Measurements from ENCODE around the gene VAV1.
"Not testable (repeated sequence)": the region's sequence is repeated elsewhere in the genome, so short reads cannot be mapped to it uniquely, and the experiment has no call there.

VAV1 gene

DNA sequence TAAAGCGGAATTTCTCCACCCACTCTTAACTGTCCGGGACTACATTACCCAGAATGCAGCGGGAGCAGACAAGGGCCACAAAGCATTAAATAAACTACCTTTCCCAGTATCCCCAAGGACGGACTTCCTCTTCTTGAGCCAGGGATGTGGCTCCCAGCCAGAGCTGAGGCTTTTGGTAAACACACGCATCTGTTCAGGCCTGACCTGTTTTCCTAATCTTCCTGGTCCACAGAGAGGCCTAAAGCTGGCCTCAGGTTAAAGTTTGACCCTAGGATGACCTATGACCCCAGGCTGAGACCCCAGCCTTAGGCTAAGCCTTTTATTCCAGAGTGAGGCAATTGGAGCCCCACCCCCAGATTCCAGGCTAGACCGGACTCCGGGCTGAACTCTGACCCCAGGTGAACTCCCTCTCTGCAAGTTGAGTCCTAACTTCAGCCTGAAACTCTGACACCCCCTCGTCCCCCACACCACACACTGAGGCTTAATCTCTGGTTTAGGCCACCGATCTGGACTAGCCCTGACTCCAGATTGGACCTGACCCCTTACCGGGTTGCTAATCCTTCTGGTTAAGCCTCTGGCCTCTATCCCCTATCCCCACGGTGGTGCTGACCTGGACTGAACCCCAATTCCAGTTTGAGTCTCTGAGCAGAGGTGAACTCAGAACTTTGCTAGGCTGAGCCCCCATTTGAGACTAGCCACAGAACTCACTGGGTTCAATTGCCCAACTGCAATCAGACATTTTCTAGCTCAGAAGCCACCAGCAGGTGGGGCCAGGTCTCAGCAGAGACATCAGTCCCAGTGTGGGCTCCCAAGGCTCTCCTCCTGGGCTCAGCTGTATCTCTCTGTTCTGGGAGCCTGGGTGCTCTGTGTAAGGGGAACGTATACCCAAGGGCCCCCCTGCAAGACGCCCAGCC is 34.4 kb upstream of the VAV1 start:
- DNase-seq: peak; percentile 66

GRCh38 chr19:6738787-6739389 is 33.6 kb upstream of the VAV1 start:
- DNase-seq: peak; percentile 41

- peak; percentile 81 for DNase-seq
Observed at GRCh38 chr19:6739390-6739882, 33.1 kb upstream of the VAV1 start, which contains the start of gene TRIP10. Gene TRIP10, plus strand, starts transcription at chr19:6739680. Its CDS starts 82 bp downstream, at chr19:6739762.

DNA sequence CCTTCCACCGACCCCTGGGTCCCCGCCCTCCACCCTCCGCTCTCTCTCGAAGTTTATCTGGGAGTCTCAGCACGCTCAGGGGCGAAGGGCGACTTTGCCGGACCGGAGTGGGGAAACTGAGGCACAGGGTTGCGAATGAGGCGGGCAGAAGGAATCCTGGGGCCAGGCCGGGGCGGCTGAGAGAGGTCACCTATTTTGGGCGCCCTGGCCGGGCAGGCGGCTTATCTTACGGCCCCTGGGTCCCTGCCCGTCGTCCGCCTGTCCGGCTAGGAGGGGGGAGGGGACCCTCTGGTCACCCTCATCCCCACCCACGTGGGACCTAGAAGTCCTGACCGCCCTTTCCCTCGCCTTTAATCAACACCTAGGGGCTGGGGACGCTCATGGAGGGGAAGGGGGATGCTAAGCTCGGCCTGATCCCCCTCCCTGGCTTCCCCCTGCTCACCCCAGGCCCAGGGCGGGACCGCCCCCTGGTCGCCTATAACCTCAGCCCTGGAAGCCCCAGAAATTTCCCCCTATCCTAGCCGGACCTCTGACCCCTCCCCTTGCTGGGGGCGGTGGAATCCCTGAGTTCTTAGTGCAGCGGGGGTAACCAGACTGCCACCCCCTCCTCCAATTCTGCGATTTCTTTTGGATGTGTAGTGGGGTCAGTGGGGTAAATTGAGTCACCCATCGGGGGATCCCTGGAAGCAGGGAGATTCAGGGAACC is 32.5 kb upstream of the VAV1 start:
- peak; percentile 52 for DNase-seq

- peak; percentile 41 for DNase-seq
Observed at GRCh38 chr19:6740589-6741343, 31.7 kb upstream of the VAV1 start.

GRCh38 chr19:6743066-6743465 is 29.4 kb upstream of the VAV1 start:
- DNase-seq: no peak

- no peak for DNase-seq
Observed at GRCh38 chr19:6743714-6744380, 28.7 kb upstream of the VAV1 start.

DNA sequence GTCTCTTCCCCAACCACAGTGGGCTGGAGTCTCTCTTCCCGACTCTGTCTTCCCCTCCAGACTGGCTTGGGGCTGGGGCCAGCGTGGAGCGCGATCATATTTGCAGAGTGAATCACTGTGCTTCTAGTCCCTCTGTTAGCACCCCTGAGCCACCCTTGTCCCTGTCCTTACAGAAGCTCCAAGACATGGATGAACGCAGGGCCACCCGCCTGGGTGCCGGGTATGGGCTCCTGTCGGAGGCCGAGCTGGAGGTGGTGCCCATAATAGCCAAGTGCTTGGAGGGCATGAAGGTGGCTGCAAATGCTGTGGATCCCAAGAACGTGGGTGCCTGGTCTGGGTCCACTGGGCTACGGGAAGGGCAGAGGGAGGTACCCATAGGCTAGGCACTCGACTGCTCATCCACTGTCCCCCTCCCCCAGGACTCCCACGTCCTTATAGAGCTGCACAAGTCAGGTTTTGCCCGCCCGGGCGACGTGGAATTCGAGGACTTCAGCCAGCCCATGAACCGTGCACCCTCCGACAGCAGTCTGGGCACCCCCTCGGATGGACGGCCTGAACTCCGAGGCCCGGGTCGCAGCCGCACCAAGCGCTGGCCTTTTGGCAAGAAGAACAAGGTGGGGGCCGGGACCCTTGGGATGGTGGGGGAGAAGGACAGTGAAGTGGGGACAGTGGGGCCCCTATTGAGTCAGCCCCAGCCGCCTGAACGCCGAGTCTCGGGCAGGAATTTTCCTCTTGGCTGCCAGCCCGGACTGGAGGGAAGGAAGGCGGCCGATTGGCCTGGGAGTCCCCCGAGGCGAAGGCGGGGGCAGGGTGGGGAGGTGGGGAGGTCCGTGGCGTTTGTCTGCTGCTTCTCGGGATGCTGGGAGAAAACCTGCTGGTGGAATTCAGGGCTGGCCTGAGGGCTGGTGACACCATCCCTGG is 27.9 kb upstream of the VAV1 start:
- no peak for DNase-seq

DNA sequence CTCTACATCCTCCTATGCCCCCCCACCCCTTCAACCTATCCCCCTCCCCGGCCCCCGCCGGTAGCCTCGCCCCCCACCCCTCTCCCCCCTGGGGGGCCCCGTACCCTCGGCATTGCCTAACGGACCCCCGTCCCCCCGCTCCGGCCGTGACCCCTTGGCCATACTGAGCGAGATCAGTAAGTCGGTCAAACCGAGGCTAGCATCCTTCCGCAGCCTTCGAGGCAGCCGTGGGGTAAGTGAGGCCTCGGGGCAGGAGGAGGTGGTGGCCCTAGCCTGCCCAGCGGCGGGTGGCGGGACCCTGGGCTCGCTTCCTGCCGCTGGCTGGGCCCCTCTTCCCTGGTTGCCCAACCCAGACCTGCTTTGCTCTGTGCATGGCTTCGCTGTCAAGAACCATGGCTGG is 26.5 kb upstream of the VAV1 start:
- no peak for DNase-seq

DNA sequence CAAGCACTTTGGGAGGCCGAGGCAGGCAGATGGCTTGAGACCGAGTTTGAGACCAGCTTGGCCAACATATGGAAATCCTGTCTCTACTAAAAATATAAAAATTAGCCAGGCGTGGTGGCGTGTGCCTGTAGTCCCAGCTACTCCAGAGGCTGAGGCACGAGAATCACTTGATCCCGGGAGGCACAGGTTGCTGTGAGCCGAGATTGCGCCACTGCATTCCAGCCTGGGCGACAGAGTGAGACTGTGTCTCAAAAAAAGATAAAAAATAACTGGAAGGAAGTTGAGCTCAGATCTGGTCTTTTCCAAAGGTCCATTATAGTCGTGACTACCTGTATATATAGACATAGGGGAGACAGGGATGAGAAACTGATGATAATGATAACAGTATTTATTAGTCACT is 24.0 kb upstream of the VAV1 start:
- not testable (repeated sequence) for DNase-seq

DNA sequence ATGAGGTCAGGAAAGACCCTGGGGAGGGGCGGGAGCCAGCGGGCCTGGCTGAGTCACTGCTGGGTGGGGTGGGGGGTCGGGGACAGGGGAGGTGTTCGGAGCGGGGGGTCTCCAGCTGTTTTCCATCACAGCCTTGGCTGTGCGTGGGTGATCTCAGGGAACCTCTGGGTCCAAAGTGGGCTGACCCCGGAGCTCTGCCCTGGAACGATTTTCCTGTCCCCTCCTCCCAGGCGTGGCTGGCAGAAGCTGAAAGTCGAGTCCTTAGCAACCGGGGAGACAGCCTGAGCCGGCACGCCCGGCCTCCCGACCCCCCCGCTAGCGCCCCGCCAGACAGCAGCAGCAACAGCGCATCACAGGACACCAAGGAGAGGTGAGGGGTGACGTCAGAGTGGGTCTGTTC is 22.4 kb upstream of the VAV1 start:
- no peak for DNase-seq

DNA sequence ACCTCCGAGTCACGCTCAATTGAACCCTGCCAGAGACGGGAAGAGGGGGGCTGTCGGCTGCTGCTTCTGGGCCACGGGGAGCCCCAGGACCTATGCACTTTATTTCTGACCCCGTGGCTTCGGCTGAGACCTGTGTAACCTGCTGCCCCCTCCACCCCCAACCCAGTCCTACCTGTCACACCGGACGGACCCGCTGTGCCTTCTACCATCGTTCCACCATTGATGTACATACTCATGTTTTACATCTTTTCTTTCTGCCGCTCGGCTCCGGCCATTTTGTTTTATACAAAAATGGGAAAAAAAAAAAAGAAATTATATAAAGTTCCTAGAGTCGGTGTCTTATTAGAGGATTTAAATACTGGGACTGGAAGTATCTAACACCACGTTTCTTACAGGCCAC is 21.3 kb upstream of the VAV1 start:
- no peak for DNase-seq

DNA sequence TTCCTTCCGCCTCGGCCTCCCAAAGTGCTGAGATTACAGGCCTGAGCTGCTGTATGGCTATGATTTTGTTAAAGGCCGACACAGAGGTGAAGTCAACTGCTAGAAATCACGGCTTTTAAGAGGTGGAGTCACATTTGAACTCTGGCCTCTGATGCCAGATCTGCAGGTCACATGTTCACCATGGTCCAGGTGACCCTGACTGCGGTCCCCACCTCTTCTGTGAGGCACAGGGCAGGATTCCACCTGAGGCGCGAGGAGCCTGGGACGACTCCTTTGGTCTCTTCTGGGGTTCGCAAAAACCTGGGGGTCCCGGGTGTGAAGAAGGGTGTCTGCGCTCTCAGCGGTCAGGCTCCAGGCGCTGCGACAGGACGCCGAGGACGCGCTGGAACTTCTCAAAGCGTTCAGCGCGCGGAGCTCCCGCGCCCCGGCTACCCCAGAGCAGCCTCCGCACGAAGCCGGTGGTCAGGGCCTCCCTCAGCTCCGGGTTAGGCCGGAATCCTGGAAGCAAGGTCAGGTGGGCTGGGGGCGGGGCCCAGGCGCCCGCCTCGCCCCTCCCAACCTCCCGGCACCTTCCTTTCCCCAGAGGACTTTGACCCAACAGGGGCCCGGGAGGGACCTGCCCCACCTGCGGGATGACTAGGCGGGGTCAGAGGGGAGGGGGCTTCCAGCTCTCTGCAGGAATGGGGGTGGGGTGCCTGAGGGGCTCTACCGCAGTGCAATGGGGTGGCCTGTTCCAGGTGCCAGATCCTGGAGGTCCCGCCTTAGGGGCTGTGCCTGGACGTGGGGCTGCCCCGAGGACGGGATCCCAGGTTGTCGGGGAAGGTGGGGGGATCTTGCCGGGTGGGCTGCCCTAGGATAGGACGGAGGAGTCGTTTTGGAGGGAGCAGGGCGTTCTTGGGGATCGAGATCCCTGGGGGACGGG is 20.0 kb upstream of the VAV1 start:
- DNase-seq: no peak

- peak; percentile 80 for DNase-seq
Observed at GRCh38 chr19:6753178-6754031, 19.1 kb upstream of the VAV1 start.

DNA sequence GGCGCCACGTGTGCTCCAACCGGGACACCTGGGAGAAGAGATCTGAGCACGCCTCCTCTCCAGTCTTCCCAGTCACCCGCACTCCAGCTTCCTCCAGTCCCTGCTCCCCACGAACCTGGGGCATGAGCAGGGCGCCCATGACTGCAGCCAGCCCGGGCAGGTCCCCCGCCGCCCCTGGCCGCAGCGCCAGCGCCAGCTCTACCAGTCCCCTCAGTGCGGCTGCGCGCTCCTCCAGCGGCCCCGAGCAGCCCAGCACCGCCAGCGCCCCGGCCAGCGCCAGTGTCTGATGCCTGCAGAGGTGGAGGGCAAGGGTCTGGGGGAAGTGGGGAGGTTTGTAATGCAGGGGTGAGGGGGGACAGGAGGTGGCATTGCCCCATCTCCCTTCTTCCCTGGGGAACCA is 18.4 kb upstream of the VAV1 start:
- DNase-seq: no peak

- DNase-seq: no peak
Observed at GRCh38 chr19:6754653-6755463, 17.6 kb upstream of the VAV1 start.

DNA sequence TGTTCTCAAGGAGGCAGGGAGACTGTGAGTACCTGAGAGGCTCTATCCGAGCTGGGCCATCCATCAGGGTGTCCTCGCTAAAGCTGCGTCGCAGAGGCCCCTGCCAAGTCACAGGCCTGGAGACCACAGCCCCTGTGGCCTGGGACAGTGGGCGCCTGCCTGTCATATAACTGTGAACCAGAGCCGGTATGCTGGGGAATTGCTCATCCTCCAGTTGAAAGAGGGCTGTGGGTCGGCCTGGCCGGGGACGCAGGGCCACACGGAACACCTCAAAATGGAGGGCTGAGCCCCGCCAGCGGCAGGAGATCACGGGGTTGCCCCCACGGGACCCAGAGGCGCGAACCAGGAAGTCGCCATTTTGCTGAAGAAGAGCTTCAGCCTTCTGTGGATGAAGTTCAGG is 11.9 kb upstream of the VAV1 start:
- DNase-seq: no peak
